SU-DHL-6 (cell line): ENCODE data around the gene THRAP3.

Experiments
- H2AFZ ChIP-seq: fragments of 200-600 bp; sonication (generic); 2 replicates; pipeline ENCODE4 v1.6.1; 2014; ENCODE audit warnings: low read depth, mild to moderate bottlenecking, moderate library complexity, mixed read lengths, antibody characterized with exemption, low read length; ENCODE audit not compliant: severe bottlenecking
- H3F3A ChIP-seq: fragments of 200-600 bp; shearing (Covaris generic); 2 replicates; pipeline ENCODE4 v1.6.0; 2016; ENCODE audit warnings: antibody characterized with exemption, mild to moderate bottlenecking; ENCODE audit not compliant: insufficient read depth
- H3K27ac ChIP-seq: fragments of 200-600 bp; sonication (generic); 2 replicates; pipeline ENCODE4 v1.5.1; 2016; ENCODE audit warnings: low read depth, mild to moderate bottlenecking, low read length, moderate library complexity, mixed read lengths
- H3K27me3 ChIP-seq: fragments of 200-600 bp; sonication (generic), shearing (Covaris generic); 2 replicates; pipeline ENCODE4 v1.6.0; 2014; ENCODE audit warnings: mild to moderate bottlenecking, low read length
- H3K36me3 ChIP-seq: fragments of 200-600 bp; sonication (generic); 2 replicates; pipeline ENCODE4 v1.6.1; 2014; ENCODE audit warnings: mild to moderate bottlenecking, low read length, mixed read lengths
- H3K4me2 ChIP-seq: fragments of 300-600, 200-600 bp; shearing (Covaris generic), sonication (generic); 2 replicates; pipeline ENCODE4 v1.6.0; 2014; ENCODE audit warnings: low read length, low read depth, mild to moderate bottlenecking; ENCODE audit not compliant: poor library complexity, severe bottlenecking
- H3K4me3 ChIP-seq: fragments of 200-600 bp; sonication (generic); 2 replicates; pipeline ENCODE4 v1.5.1; 2014; ENCODE audit warnings: antibody characterized with exemption, low read length, mild to moderate bottlenecking, mixed read lengths; ENCODE audit not compliant: insufficient read depth, poor library complexity, severe bottlenecking
- H3K79me2 ChIP-seq: fragments of 200-600 bp; sonication (generic); 2 replicates; pipeline ENCODE4 v1.6.1; 2014; ENCODE audit warnings: mild to moderate bottlenecking, low read length, moderate library complexity; ENCODE audit not compliant: insufficient read depth
- H3K9ac ChIP-seq: fragments of 200-600 bp; sonication (generic); 2 replicates; pipeline ENCODE4 v1.7.0; 2014; ENCODE audit warnings: mild to moderate bottlenecking, low read length
- H3K9me2 ChIP-seq: fragments of 200-600 bp; sonication (generic); replicated peaks from 2 replicates; pipeline ENCODE4 v1.6.1; 2014; ENCODE audit warnings: low read length; ENCODE audit not compliant: insufficient read depth
- H3K9me3 ChIP-seq: fragments of 200-600 bp; sonication (generic); 2 replicates; pipeline ENCODE4 v1.6.1; 2014; ENCODE audit warnings: low read length, mixed read lengths; ENCODE audit not compliant: insufficient read depth
- H4K20me1 ChIP-seq: fragments of 200-600 bp; sonication (generic); 2 replicates; pipeline ENCODE4 v1.6.1; 2014; ENCODE audit warnings: low read depth, mild to moderate bottlenecking, antibody characterized with exemption, low read length, moderate library complexity, mixed read lengths
- EZH2phosphoT487 ChIP-seq: fragments of 200-600 bp; sonication (generic), shearing (Covaris generic); conservative IDR thresholded peaks from 2 replicates; pipeline ENCODE4 v1.6.1; 2018; ENCODE audit warnings: mild to moderate bottlenecking, antibody characterized with exemption, low read length, moderate library complexity, mixed read lengths
- TF ChIP-seq, protein P1 (sequence below): fragments of 200-600 bp; sonication (generic); IDR thresholded peaks from one replicate; pipeline ENCODE4 v1.5.1; 2017; ENCODE audit warnings: antibody characterized with exemption, mild to moderate bottlenecking, low read length, moderate library complexity; ENCODE audit not compliant: insufficient read depth, poor library complexity, severe bottlenecking

THRAP3 gene

DNA sequence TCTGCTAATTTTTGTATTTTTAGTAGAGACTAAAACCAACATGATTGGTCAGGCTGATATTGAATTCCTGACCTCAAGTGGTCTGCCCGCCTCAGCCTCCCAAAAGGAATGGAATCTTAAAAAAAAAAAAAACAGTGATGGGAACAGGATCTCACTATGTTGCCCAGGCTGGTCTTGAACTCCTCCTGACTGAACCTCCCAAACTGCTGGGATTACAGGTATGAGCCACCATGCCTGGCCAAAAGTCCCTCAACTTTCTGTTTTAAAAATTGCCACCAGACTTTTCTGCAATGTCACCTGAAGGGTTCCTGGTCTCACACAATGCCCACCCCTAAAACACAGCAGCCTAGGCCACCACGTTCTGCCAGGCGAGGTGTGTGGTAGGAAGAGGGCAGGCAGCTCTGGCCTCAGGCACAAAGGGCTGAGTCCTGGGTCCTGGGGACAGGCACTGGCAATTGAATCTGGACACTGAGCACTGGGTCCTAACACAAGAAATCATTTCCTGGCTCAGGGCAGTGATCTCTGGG lies 21.2 kb upstream of the THRAP3 start:
- no peaks in the 10 kb centered on the region for H3K9me2 ChIP-seq
- H4K20me1 ChIP-seq, result no peaks in the 10 kb centered on the region
- no peak overlapping the region for H3K4me3 ChIP-seq
- H3K9ac ChIP-seq, result no peak overlapping the region
- H2AFZ ChIP-seq, result no peak overlapping the region
- no peak overlapping the region for H3K4me2 ChIP-seq
- H3K79me2 ChIP-seq, result no peaks in the 10 kb centered on the region
- no peaks in the 10 kb centered on the region for H3K36me3 ChIP-seq
- no peaks in the 10 kb centered on the region for H3K9me3 ChIP-seq
- no peak overlapping the region for H3K27ac ChIP-seq
- H3K27me3 ChIP-seq, result no peaks in the 10 kb centered on the region
- no peaks in the 10 kb centered on the region for H3F3A ChIP-seq
- TF ChIP-seq EZH2phosphoT487, result no peak
- TF ChIP-seq, protein P1, sequence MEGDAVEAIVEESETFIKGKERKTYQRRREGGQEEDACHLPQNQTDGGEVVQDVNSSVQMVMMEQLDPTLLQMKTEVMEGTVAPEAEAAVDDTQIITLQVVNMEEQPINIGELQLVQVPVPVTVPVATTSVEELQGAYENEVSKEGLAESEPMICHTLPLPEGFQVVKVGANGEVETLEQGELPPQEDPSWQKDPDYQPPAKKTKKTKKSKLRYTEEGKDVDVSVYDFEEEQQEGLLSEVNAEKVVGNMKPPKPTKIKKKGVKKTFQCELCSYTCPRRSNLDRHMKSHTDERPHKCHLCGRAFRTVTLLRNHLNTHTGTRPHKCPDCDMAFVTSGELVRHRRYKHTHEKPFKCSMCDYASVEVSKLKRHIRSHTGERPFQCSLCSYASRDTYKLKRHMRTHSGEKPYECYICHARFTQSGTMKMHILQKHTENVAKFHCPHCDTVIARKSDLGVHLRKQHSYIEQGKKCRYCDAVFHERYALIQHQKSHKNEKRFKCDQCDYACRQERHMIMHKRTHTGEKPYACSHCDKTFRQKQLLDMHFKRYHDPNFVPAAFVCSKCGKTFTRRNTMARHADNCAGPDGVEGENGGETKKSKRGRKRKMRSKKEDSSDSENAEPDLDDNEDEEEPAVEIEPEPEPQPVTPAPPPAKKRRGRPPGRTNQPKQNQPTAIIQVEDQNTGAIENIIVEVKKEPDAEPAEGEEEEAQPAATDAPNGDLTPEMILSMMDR, result no peak

DNA sequence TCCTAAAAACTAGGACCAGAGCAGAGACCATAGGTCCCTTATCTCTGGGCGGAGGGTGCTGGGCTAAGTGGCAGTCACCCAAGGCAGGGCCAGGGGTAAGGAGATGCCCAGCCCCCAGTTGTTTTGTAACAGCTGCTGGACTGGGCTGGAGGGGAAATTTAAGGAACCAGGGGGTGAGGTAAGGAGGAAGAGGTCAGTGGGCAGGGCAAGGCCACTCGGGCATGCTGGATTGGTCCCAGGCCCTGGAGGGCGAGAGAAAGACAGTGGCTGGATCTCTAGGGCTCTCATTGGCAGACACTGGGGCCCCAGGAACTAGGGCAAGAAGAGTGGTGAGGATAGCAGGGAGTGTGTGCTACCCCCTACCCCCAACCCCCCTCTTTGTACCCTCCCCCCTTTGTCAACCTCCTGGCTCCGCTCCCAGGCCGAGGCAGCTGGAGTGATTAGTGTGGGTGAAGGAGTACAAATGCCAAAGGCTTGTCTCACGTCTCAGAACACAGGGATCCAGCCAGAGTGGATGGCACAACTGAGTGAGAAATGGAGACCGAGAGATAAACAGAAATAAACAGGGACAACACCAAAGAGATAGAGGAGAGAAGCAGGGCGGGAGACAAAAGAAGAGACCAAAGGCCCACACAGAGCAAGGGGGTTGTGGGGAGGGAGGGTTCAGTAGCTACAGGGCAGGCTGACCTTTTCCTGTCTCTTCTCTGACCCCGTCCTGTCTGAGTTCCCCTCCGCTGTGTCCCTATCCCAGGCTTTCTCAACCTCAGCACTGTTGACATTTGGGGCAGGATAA lies 20.5 kb upstream of the THRAP3 start:
- no peaks in the 10 kb centered on the region for H3K79me2 ChIP-seq
- H2AFZ ChIP-seq, result no peak overlapping the region
- no peak overlapping the region for H3K4me2 ChIP-seq
- no peaks in the 10 kb centered on the region for H3K27me3 ChIP-seq
- no peaks in the 10 kb centered on the region for H3K36me3 ChIP-seq
- no peak overlapping the region for H3K9ac ChIP-seq
- H3K9me2 ChIP-seq, result no peaks in the 10 kb centered on the region
- no peaks in the 10 kb centered on the region for H3F3A ChIP-seq
- H3K27ac ChIP-seq, result no peak overlapping the region
- TF ChIP-seq EZH2phosphoT487, result no peak
- TF ChIP-seq, protein P1, result no peak
- H4K20me1 ChIP-seq, result no peaks in the 10 kb centered on the region
- H3K9me3 ChIP-seq, result no peaks in the 10 kb centered on the region
- H3K4me3 ChIP-seq, result no peak overlapping the region

GRCh38 chr1:36204347-36204909 lies 19.8 kb upstream of the THRAP3 start:
- TF ChIP-seq, protein P1, result no peak
- TF ChIP-seq EZH2phosphoT487, result no peak
- Histone ChIP-seq H3K9me3 (no peaks in the 10 kb centered on the region), H3K9ac (no peak overlapping the region), H3K4me3 (no peak overlapping the region), H4K20me1 (no peaks in the 10 kb centered on the region), H3K36me3 (no peaks in the 10 kb centered on the region), H2AFZ (no peak overlapping the region), H3K27me3 (no peaks in the 10 kb centered on the region), H3K4me2 (no peak overlapping the region), H3K27ac (no peak overlapping the region), H3F3A (no peaks in the 10 kb centered on the region), H3K79me2 (no peaks in the 10 kb centered on the region), H3K9me2 (no peaks in the 10 kb centered on the region)
